Measurements from ENCODE around the gene AAR2. TPM values are rescaled to one million over a fixed set of nuclear protein-coding genes. Genes with fewer than 3 reads are reported as not detected.

AAR2 gene
- total RNA-seq (2021), result 36.9 and 37.8 TPM in 2 replicates
- long read RNA-seq, transcript AAR2-202 (4 exons, 2,689 nt), result minor isoform, 16 of 629 reads
- long read RNA-seq, transcript AAR2-201 (4 exons, 2,430 nt), result major isoform, 452 of 629 reads
- long read RNA-seq, partial matches to known transcripts, result 96 of 629 reads
- long read RNA-seq, other reads (novel, unspliced or antisense), result 64 of 629 reads

GRCh38 chr20:36235892-36236785 lies at the start of gene AAR2:
Gene AAR2, plus strand, starts transcription at chr20:36236478. Its CDS starts 3,391 bp downstream, at chr20:36239869.
- Histone ChIP-seq H2BK12ac (ENCODE audit: insufficient read length, low read depth, low read length) (no peak within 1 kb of the TSS), H3K79me2 (ENCODE audit: insufficient read depth, low read length) (peaks cover 6% of the 10 kb centered on the region; the same call in 1 of the 2 replicates), H2BK5ac (ENCODE audit: insufficient read length, low read length) (no peak within 1 kb of the TSS)

More at GRCh38 chr20:36235892-36236785, at the start of gene AAR2:
- H3K4me1 Mint-ChIP-seq, result peaks cover 13 to 15% of the 10 kb centered on the region in 2 experiments
- H3K4ac ChIP-seq (ENCODE audit: low read depth, low read length), result no peak within 1 kb of the TSS
- no peak for TF ChIP-seq CTCF (conservative IDR thresholded peaks at IDR 0.05)
- H4K8ac ChIP-seq (replicated peaks; ENCODE audit: insufficient read length, low read depth, low read length), result peak within 1 kb of the TSS; percentile 49
- H2AFZ ChIP-seq (ENCODE audit: low read length), result peak within 1 kb of the TSS; percentile 94
- peak within 1 kb of the TSS; percentile 68 for H3K14ac ChIP-seq (ENCODE audit: insufficient read depth, low read length)
- no peak within 1 kb of the TSS for H3T11ph ChIP-seq (ENCODE audit: low read length)
- peak within 1 kb of the TSS; percentile 90 for H3K4me2 ChIP-seq (ENCODE audit: insufficient read depth, insufficient read length, low read length)
- H3K27ac ChIP-seq (ENCODE audit: insufficient read length, low read depth, low read length), result no peak within 1 kb of the TSS
- peak within 1 kb of the TSS; percentile 90 to 95 for H3K4me3 Mint-ChIP-seq
- WGBS (ENCODE audit: extremely low coverage, insufficient read length, low lambda C conversion rate), result no CpG with 5 or more reads among the region's 44 CpGs
- H3K23ac ChIP-seq (ENCODE audit: insufficient read length, low read depth, low read length), result no peak within 1 kb of the TSS
- H3K4me1 ChIP-seq (ENCODE audit: insufficient read depth, low read length), result peaks cover 4% of the 10 kb centered on the region; the same call in 1 of the 2 replicates
- no peak within 1 kb of the TSS for H3K56ac ChIP-seq (ENCODE audit: insufficient read length, low read depth, low read length)
- peaks cover 9 to 20% (median 16%) of the 10 kb centered on the region in 3 experiments; a peak in 5 of 7 replicates for H3K36me3 Mint-ChIP-seq (ENCODE audit: insufficient read depth in 1 of 3, low read depth in 3 of 3)
- no peak within 1 kb of the TSS for H4K91ac ChIP-seq (ENCODE audit: insufficient read length, low read depth, low read length)
- no peaks in the 10 kb centered on the region for H3K27me3 ChIP-seq (ENCODE audit: insufficient read depth, low read length)
- DNase-seq, result peak; percentile 82
- H3K18ac ChIP-seq (ENCODE audit: insufficient read length, low read depth, low read length), result peak within 1 kb of the TSS; percentile 49
- no peak within 1 kb of the TSS for H2BK15ac ChIP-seq (ENCODE audit: low read depth, low read length)
- H4K5ac ChIP-seq (ENCODE audit: insufficient read length, low read depth, low read length), result peak within 1 kb of the TSS; percentile 30
- peaks cover 8% of the 10 kb centered on the region for H3K23me2 ChIP-seq (ENCODE audit: insufficient read length, low read depth, low read length, poor library complexity, severe bottlenecking)
- peak within 1 kb of the TSS; percentile 68 for H3K9ac ChIP-seq (ENCODE audit: extremely low read depth, insufficient read length, low read length)
- H2BK20ac ChIP-seq (ENCODE audit: low read depth, low read length, poor library complexity, severe bottlenecking), result no peak within 1 kb of the TSS
- H3K27ac Mint-ChIP-seq, result peak within 1 kb of the TSS; percentile 91 to 98 (median 98)
- H3K27me3 Mint-ChIP-seq (ENCODE audit: low read depth), result peaks cover 7% of the 10 kb centered on the region
- H2BK120ac ChIP-seq (ENCODE audit: low read depth, low read length, poor library complexity, severe bottlenecking), result no peak within 1 kb of the TSS
- H3K79me1 ChIP-seq (ENCODE audit: insufficient read depth, low read depth, low read length, poor library complexity, severe bottlenecking), result peaks cover 7% of the 10 kb centered on the region
- no peaks in the 10 kb centered on the region for H3K9me3 ChIP-seq (ENCODE audit: control insufficient read depth, low read depth, low read length)
- H4K20me1 ChIP-seq (ENCODE audit: control insufficient read depth, insufficient read depth, insufficient read length), result no peaks in the 10 kb centered on the region
- no peak within 1 kb of the TSS for H2AK5ac ChIP-seq (ENCODE audit: insufficient read length, low read length)
- H3K9me3 Mint-ChIP-seq, result no peaks in the 10 kb centered on the region

Measured in H9 (cell line).